ENCODE data around the gene ADAM11.

The ADAM11 gene

GRCh38 chr17:44757918-44758413 is 822 bp upstream of the ADAM11 start:
- no peak for DNase-seq (ENCODE audit: low read depth in 3 of 3)

- no peak for DNase-seq (ENCODE audit: low read depth in 3 of 3)
Measured at GRCh38 chr17:44759086-44759915, 513 bp downstream of the ADAM11 start.

GRCh38 chr17:44759916-44760243 is 1.1 kb downstream of the ADAM11 start:
- DNase-seq (ENCODE audit: low read depth in 3 of 3) = no peak

GRCh38 chr17:44760474-44761308 is 1.9 kb downstream of the ADAM11 start:
- DNase-seq (ENCODE audit: low read depth in 3 of 3) = no peak

- no peak for DNase-seq (ENCODE audit: low read depth in 3 of 3)
Measured at GRCh38 chr17:44761932-44762810, 3.4 kb downstream of the ADAM11 start.

- DNase-seq (ENCODE audit: low read depth in 3 of 3) = no peak
Measured at GRCh38 chr17:44763170-44763569, 4.4 kb downstream of the ADAM11 start.

- no peak for DNase-seq (ENCODE audit: low read depth in 3 of 3)
Measured at GRCh38 chr17:44765965-44766364, 7.2 kb downstream of the ADAM11 start.

GRCh38 chr17:44766409-44767038 is 7.7 kb downstream of the ADAM11 start:
- DNase-seq (ENCODE audit: low read depth in 3 of 3) = no peak

- DNase-seq (ENCODE audit: low read depth in 3 of 3) = no peak
Measured at GRCh38 chr17:44767493-44767892, 8.7 kb downstream of the ADAM11 start.

- no peak for DNase-seq (ENCODE audit: low read depth in 3 of 3)
Measured at GRCh38 chr17:44768505-44769142, 9.8 kb downstream of the ADAM11 start.

- DNase-seq (ENCODE audit: low read depth in 3 of 3) = no peak
Measured at GRCh38 chr17:44769230-44769629, 10.4 kb downstream of the ADAM11 start.

GRCh38 chr17:44769647-44770084 is 10.9 kb downstream of the ADAM11 start:
- DNase-seq (ENCODE audit: low read depth in 3 of 3) = no peak

GRCh38 chr17:44770166-44770925 is 11.6 kb downstream of the ADAM11 start:
- no peak for DNase-seq (ENCODE audit: low read depth in 3 of 3)

- DNase-seq (ENCODE audit: low read depth in 3 of 3) = no peak
Measured at GRCh38 chr17:44772308-44773045, 13.7 kb downstream of the ADAM11 start.

GRCh38 chr17:44773140-44773539 is 14.4 kb downstream of the ADAM11 start:
- DNase-seq (ENCODE audit: low read depth in 3 of 3) = no peak

- peak; percentile 74 to 82 (median 78) for DNase-seq (ENCODE audit: low read depth in 3 of 3)
Measured at GRCh38 chr17:44774271-44775135, 15.7 kb downstream of the ADAM11 start.

GRCh38 chr17:44775136-44775837 is 16.5 kb downstream of the ADAM11 start:
- DNase-seq (ENCODE audit: low read depth in 3 of 3) = peak; percentile 95 to 97 (median 96)
